Measurements from ENCODE around the gene CD53.

Gene CD53

DNA sequence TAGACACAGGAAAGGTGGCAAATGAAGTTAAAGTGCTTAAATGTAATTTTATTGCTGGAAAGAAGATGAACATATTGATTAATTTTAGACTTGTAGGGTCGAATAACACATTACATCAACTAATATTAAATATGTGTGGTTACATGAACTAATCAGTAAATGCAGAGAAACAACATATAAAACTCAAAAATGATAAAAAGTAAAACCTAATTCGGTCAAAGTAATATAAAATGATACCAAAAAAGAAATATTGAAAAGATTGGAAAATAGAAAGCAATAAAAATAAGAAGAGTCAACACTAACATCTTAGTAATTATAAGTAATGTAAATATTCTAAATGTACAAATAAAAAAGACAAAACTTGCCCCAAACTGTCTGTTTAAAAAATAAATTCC is 43.3 kb downstream of the CD53 start:
- no peak for TF ChIP-seq POLR2AphosphoS5 (IDR thresholded peaks at IDR 0.05; ENCODE audit: low read depth, low read length)
- TF ChIP-seq SIN3A (IDR thresholded peaks at IDR 0.05; ENCODE audit: borderline replicate concordance, insufficient read depth, low read length): no peak
- TF ChIP-seq, protein P1, sequence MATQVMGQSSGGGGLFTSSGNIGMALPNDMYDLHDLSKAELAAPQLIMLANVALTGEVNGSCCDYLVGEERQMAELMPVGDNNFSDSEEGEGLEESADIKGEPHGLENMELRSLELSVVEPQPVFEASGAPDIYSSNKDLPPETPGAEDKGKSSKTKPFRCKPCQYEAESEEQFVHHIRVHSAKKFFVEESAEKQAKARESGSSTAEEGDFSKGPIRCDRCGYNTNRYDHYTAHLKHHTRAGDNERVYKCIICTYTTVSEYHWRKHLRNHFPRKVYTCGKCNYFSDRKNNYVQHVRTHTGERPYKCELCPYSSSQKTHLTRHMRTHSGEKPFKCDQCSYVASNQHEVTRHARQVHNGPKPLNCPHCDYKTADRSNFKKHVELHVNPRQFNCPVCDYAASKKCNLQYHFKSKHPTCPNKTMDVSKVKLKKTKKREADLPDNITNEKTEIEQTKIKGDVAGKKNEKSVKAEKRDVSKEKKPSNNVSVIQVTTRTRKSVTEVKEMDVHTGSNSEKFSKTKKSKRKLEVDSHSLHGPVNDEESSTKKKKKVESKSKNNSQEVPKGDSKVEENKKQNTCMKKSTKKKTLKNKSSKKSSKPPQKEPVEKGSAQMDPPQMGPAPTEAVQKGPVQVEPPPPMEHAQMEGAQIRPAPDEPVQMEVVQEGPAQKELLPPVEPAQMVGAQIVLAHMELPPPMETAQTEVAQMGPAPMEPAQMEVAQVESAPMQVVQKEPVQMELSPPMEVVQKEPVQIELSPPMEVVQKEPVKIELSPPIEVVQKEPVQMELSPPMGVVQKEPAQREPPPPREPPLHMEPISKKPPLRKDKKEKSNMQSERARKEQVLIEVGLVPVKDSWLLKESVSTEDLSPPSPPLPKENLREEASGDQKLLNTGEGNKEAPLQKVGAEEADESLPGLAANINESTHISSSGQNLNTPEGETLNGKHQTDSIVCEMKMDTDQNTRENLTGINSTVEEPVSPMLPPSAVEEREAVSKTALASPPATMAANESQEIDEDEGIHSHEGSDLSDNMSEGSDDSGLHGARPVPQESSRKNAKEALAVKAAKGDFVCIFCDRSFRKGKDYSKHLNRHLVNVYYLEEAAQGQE (IDR thresholded peaks at IDR 0.05; ENCODE audit: insufficient read depth in 1 of 2, low read depth in 2 of 2, low read length in 2 of 2): no peak
- TF ChIP-seq TAF1 (IDR thresholded peaks at IDR 0.05; ENCODE audit: borderline replicate concordance, insufficient read depth, low read length): no peak
- no peak for TF ChIP-seq FOXP2 (optimal IDR thresholded peaks at IDR 0.05; ENCODE audit: borderline replicate concordance, extremely low read depth, extremely low read length, insufficient read depth)

DNA sequence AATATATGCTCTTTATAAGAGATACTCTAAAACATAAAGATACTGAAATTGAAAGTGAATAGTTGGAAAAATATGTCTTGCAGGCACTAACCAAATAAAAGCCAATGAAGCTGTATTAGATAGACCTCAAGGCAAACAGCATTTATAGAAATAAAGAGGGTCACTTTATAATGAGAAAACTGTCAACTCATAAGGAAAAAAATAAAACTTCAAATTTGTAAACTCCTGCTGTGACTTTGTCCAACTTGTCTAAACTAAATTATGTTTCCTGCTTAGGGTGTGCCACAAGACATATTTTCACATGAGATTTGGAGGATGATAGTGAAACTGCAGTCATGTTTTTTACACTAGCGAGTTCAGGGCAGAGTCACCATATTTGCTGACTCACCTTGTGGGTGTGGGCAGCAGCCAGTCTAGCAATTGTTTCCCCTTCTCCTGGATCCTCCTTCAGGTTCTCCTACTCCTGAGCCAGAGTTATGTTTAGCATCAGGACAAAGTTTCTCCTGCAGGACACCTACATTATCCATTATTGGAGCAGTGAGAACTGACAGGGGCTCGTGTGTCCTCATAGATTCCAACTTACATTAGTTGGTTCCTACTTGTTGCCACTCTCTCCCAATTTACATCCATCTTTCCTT is 43.8 kb downstream of the CD53 start:
- no peak for TF ChIP-seq TAF1 (IDR thresholded peaks at IDR 0.05; ENCODE audit: borderline replicate concordance, insufficient read depth, low read length)
- TF ChIP-seq, protein P1 (IDR thresholded peaks at IDR 0.05; ENCODE audit: insufficient read depth in 1 of 2, low read depth in 2 of 2, low read length in 2 of 2): no peak
- no peak for TF ChIP-seq POLR2AphosphoS5 (IDR thresholded peaks at IDR 0.05; ENCODE audit: low read depth, low read length)
- TF ChIP-seq SIN3A (IDR thresholded peaks at IDR 0.05; ENCODE audit: borderline replicate concordance, insufficient read depth, low read length): no peak
- no peak for TF ChIP-seq FOXP2 (optimal IDR thresholded peaks at IDR 0.05; ENCODE audit: borderline replicate concordance, extremely low read depth, extremely low read length, insufficient read depth)

DNA sequence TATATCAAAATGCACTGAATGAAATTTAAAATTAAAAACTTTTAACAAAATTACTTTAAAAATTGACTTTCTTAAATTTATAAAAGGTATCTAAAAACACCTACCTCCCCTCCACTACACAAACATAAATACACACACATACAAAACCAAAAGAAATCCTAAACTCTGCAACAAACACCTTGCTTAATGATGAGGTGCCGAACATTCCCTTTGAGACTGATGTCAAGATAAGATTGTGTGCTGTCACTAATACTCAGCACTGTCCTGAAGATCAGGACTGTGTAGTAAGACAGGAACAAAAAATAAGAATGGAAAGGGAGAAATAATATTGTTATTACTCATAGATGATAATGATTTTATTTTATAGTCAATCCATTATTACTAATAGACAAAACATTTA is 45.1 kb downstream of the CD53 start:
- TF ChIP-seq FOXP2 (optimal IDR thresholded peaks at IDR 0.05; ENCODE audit: borderline replicate concordance, extremely low read depth, extremely low read length, insufficient read depth): no peak
- TF ChIP-seq TAF1 (IDR thresholded peaks at IDR 0.05; ENCODE audit: borderline replicate concordance, insufficient read depth, low read length): no peak
- TF ChIP-seq, protein P1 (IDR thresholded peaks at IDR 0.05; ENCODE audit: insufficient read depth in 1 of 2, low read depth in 2 of 2, low read length in 2 of 2): no peak
- no peak for TF ChIP-seq SIN3A (IDR thresholded peaks at IDR 0.05; ENCODE audit: borderline replicate concordance, insufficient read depth, low read length)
- TF ChIP-seq POLR2AphosphoS5 (IDR thresholded peaks at IDR 0.05; ENCODE audit: low read depth, low read length): no peak

DNA sequence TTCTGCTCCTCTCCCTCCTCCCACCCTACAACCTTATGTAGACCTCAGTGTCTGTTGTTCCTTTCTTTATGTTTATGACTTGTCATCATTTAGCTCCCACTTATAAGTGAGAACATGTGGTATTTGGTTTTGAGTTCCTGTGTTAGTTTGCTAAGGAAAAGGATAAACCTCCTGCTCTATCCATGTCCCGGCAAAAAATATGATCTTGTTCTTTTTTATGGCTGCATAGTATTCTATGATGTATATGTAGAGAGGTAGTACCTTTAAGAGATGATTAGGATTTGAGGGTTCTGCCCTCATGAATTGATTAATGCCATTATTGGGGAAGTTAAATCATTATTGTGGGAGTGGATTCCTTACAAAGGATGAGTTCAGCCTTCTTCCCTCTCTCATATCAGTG is 49.0 kb downstream of the CD53 start:
- TF ChIP-seq POLR2AphosphoS5 (IDR thresholded peaks at IDR 0.05; ENCODE audit: low read depth, low read length) (no peak), TAF1 (IDR thresholded peaks at IDR 0.05; ENCODE audit: borderline replicate concordance, insufficient read depth, low read length) (no peak), SIN3A (IDR thresholded peaks at IDR 0.05; ENCODE audit: borderline replicate concordance, insufficient read depth, low read length) (no peak), FOXP2 (optimal IDR thresholded peaks at IDR 0.05; ENCODE audit: borderline replicate concordance, extremely low read depth, extremely low read length, insufficient read depth) (no peak)
- TF ChIP-seq, protein P1 (IDR thresholded peaks at IDR 0.05; ENCODE audit: insufficient read depth in 1 of 2, low read depth in 2 of 2, low read length in 2 of 2): no peak
